ENCODE measurements around the gene LINGO1. TPM values are rescaled to one million over a fixed set of nuclear protein-coding genes. Genes with fewer than 3 reads are reported as not detected.

Gene LINGO1
- total RNA-seq, 4 donors from 2014 or later, result 0.09 to 1.2 (median 0.38) TPM; not detected in 1

GRCh38 chr15:77577366-77577950 is 55.3 kb downstream of the LINGO1 start:
- H3K4me1 ChIP-seq, result no peaks in the 10 kb centered on the region
- WGBS, 2 donors, result 40 to 56% methylated on average over 2 to 3 of the region's 9 CpGs
- peaks cover 0 to 5% (median 0%) of the 10 kb centered on the region in 4 donors for H3K27me3 ChIP-seq
- H3K36me3 ChIP-seq, result no peaks in the 10 kb centered on the region
- H3K9me3 ChIP-seq, result no peaks in the 10 kb centered on the region
- no peak overlapping the region for H3K27ac ChIP-seq
- no peak overlapping the region for H3K4me3 ChIP-seq
- no peak for TF ChIP-seq POLR2A (IDR thresholded peaks at IDR 0.05)
- no peak for DNase-seq
- intact Hi-C loops (cut with DNase I), result no loop called here

GRCh38 chr15:77576538-77576937 is 56.2 kb downstream of the LINGO1 start:
- Histone ChIP-seq H3K27me3 (peaks cover 0 to 4% (median 0%) of the 10 kb centered on the region in 4 donors), H3K36me3 (no peaks in the 10 kb centered on the region), H3K4me3 (no peak overlapping the region), H3K4me1 (no peaks in the 10 kb centered on the region), H3K27ac (no peak overlapping the region), H3K9me3 (no peaks in the 10 kb centered on the region)
- no peak for DNase-seq
- intact Hi-C loops (cut with DNase I), result no loop called here
- TF ChIP-seq POLR2A (IDR thresholded peaks at IDR 0.05) (no peak), CTCF (IDR thresholded peaks at IDR 0.05) (no peak)
- 80 to 100% methylated on average over 1 of the region's 1 CpG for WGBS, 2 donors

- no peak for DNase-seq
- peaks cover 0 to 4% (median 0%) of the 10 kb centered on the region in 4 donors for H3K27me3 ChIP-seq
- H3K27ac ChIP-seq, result no peak overlapping the region
- no peaks in the 10 kb centered on the region for H3K9me3 ChIP-seq
- 71 to 81% methylated on average over 9 to 12 of the region's 14 CpGs for WGBS, 2 donors
- no peaks in the 10 kb centered on the region for H3K36me3 ChIP-seq
- no peaks in the 10 kb centered on the region for H3K4me1 ChIP-seq
- H3K4me3 ChIP-seq, result no peak overlapping the region
- TF ChIP-seq CTCF (IDR thresholded peaks at IDR 0.05) (no peak), POLR2A (IDR thresholded peaks at IDR 0.05) (no peak)
- intact Hi-C loops (cut with DNase I), result no loop called here
Observed at GRCh38 chr15:77575203-77575934, 57.3 kb downstream of the LINGO1 start.

GRCh38 chr15:77574521-77575202 is 58.0 kb downstream of the LINGO1 start:
- TF ChIP-seq CTCF (IDR thresholded peaks at IDR 0.05) (no peak), POLR2A (IDR thresholded peaks at IDR 0.05) (no peak)
- Histone ChIP-seq H3K27me3 (peaks cover 0 to 4% (median 0%) of the 10 kb centered on the region in 4 donors), H3K4me1 (peaks cover 0 to 3% (median 0%) of the 10 kb centered on the region in 3 donors), H3K36me3 (no peaks in the 10 kb centered on the region), H3K27ac (no peak overlapping the region), H3K9me3 (no peaks in the 10 kb centered on the region), H3K4me3 (no peak overlapping the region)
- DNase-seq, result no peak
- WGBS, 2 donors, result 88 to 100% methylated on average over 3 to 5 of the region's 6 CpGs
- intact Hi-C loops (cut with DNase I), result no loop called here

- Histone ChIP-seq H3K36me3 (no peaks in the 10 kb centered on the region), H3K27me3 (peaks cover 0 to 4% (median 0%) of the 10 kb centered on the region in 4 donors), H3K4me3 (no peak overlapping the region), H3K9me3 (no peaks in the 10 kb centered on the region), H3K4me1 (peaks cover 4 to 12% (median 5%) of the 10 kb centered on the region in 3 donors), H3K27ac (no peak overlapping the region)
- DNase-seq, result no peak
- no peak for TF ChIP-seq POLR2A (IDR thresholded peaks at IDR 0.05)
- intact Hi-C loops (cut with DNase I), result no loop called here
- 67 to 80% methylated on average over 1 to 3 of the region's 4 CpGs for WGBS, 2 donors
Observed at GRCh38 chr15:77573802-77574201, 58.9 kb downstream of the LINGO1 start.

- no peak overlapping the region for H3K27ac ChIP-seq
- no peak overlapping the region for H3K4me3 ChIP-seq
- intact Hi-C loops (cut with DNase I), result no loop called here
- DNase-seq, result no peak
- TF ChIP-seq POLR2A (IDR thresholded peaks at IDR 0.05) (no peak), CTCF (IDR thresholded peaks at IDR 0.05) (no peak)
- H3K36me3 ChIP-seq, result no peaks in the 10 kb centered on the region
- peaks cover 5 to 16% (median 9%) of the 10 kb centered on the region in 3 donors for H3K4me1 ChIP-seq
- WGBS, 2 donors, result 69 to 77% methylated on average over 3 of the region's 4 CpGs
- H3K27me3 ChIP-seq, result peaks cover 0 to 4% (median 0%) of the 10 kb centered on the region in 4 donors
- H3K9me3 ChIP-seq, result no peaks in the 10 kb centered on the region
Observed at GRCh38 chr15:77572186-77572585, 60.5 kb downstream of the LINGO1 start.
